GM12865 (cell line): ENCODE results near the gene NFAT5.
"Not testable (repeated sequence)": the region's sequence is repeated elsewhere in the genome, so short reads cannot be mapped to it uniquely, and the experiment has no call there.

Source experiments
- DNase-seq: peaks from one replicate; pipeline ENCODE4 v3.0.0; 2010; ENCODE audit warnings: low read depth
- H3K4me3 ChIP-seq: 2 replicates; pipeline ENCODE4 v1.5.1; 2011; ENCODE audit warnings: mild to moderate bottlenecking, low read depth, low read length, control low read depth
- CTCF ChIP-seq: IDR thresholded peaks from 2 replicates; pipeline ENCODE4 v1.5.1; 2011; ENCODE audit warnings: low read length, control low read depth, low read depth, inconsistent platforms; ENCODE audit not compliant: insufficient read depth; ENCODE audit errors: missing control alignments

The NFAT5 gene

GRCh38 chr16:69555867-69556266 is 9.9 kb upstream of the NFAT5 start:
- H3K4me3 ChIP-seq, result no peak overlapping the region
- TF ChIP-seq CTCF, result no peak
- DNase-seq, result no peak

- no peak for TF ChIP-seq CTCF
- DNase-seq, result no peak
- no peak overlapping the region for H3K4me3 ChIP-seq
Observed at GRCh38 chr16:69559164-69559563, 6.6 kb upstream of the NFAT5 start.

GRCh38 chr16:69561367-69561766 is 4.4 kb upstream of the NFAT5 start:
- not testable (repeated sequence) for DNase-seq

GRCh38 chr16:69561901-69562300 is 3.9 kb upstream of the NFAT5 start:
- no peak for DNase-seq
- TF ChIP-seq CTCF, result no peak
- no peak overlapping the region for H3K4me3 ChIP-seq

More at GRCh38 chr16:69561367-69561766, 4.4 kb upstream of the NFAT5 start:
- not testable (repeated sequence) for H3K4me3 ChIP-seq

GRCh38 chr16:69562813-69563212 is 3.0 kb upstream of the NFAT5 start:
- TF ChIP-seq CTCF, result no peak
- H3K4me3 ChIP-seq, result no peak overlapping the region
- DNase-seq, result no peak

GRCh38 chr16:69563605-69564580 is 1.9 kb upstream of the NFAT5 start:
- TF ChIP-seq CTCF, result no peak
- DNase-seq, result peak; percentile 92
- H3K4me3 ChIP-seq, result peak overlapping the region; percentile 77

- DNase-seq, result peak; percentile 12
- TF ChIP-seq CTCF, result no peak
- H3K4me3 ChIP-seq, result peak overlapping the region; percentile 77
Observed at GRCh38 chr16:69564845-69565670, 708 bp upstream of the NFAT5 start.
